Measurements from ENCODE around the gene MDFI. TPM values are rescaled to one million over a fixed set of nuclear protein-coding genes. Genes with fewer than 3 reads are reported as not detected.

MDFI gene
- total RNA-seq, 1 donor from 2014 or later: 94.5 TPM

- no peak for TF ChIP-seq CTCF (conservative IDR thresholded peaks at IDR 0.05)
- H3K27me3 Mint-ChIP-seq: no peaks in the 10 kb centered on the region
- H3K27ac Mint-ChIP-seq: no peak overlapping the region
- DNase-seq (ENCODE audit: extremely low spot score, unreplicated experiment): no peak
- peaks cover 41% of the 10 kb centered on the region for H3K4me1 Mint-ChIP-seq (ENCODE audit: unreplicated experiment)
- no peak overlapping the region for H3K4me3 Mint-ChIP-seq
- H3K9me3 Mint-ChIP-seq: no peaks in the 10 kb centered on the region
- H3K36me3 Mint-ChIP-seq: peaks cover 8% of the 10 kb centered on the region
Measured at GRCh38 chr6:41593406-41593805, 44.9 kb upstream of the MDFI start.

DNA sequence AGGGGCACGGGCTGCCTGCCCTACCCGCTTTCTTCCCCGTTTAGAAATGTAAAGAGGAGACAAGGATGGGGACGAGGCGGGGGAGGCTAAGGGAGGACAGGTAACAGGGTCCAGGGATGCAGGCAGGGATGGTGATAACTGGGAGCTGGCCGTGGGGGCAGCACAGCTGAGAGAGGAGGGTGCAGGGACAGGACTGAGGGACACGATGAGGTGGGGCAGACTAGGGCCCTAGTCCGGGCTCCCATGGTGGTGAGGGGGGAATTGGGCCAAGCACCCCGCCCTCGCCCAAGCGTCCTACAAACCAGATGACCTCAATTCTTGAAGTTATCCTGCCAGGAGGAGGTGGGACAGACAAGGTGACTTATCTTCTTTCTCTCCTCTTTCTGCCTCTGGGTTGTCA lies 44.4 kb upstream of the MDFI start:
- no peak overlapping the region for H3K27ac Mint-ChIP-seq
- TF ChIP-seq CTCF (conservative IDR thresholded peaks at IDR 0.05): no peak
- no peaks in the 10 kb centered on the region for H3K9me3 Mint-ChIP-seq
- no peak overlapping the region for H3K4me3 Mint-ChIP-seq
- peaks cover 6% of the 10 kb centered on the region for H3K36me3 Mint-ChIP-seq
- H3K4me1 Mint-ChIP-seq (ENCODE audit: unreplicated experiment): peaks cover 39% of the 10 kb centered on the region
- DNase-seq (ENCODE audit: extremely low spot score, unreplicated experiment): no peak
- H3K27me3 Mint-ChIP-seq: no peaks in the 10 kb centered on the region

DNA sequence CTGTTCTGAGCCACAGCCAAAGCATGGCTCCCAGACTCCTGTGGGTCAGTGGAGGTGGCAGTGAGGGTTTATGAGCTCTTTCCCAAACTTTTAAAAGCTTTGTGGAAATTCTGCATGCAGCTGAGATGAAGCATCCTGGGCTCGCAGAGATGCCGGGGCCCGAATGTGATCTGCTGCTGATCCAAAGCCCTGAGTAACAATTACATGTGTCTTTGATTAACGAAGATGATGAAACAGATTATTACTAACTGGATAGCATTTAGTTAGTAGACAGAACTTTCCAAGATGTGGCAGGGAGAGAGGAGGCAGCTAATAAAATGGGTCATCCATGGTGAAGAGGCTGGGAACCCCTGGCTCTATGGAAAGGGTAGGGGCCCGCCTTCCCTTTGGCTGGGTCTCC lies 43.9 kb upstream of the MDFI start:
- Mint-ChIP-seq H3K4me1 (ENCODE audit: unreplicated experiment) (peaks cover 39% of the 10 kb centered on the region), H3K36me3 (peaks cover 6% of the 10 kb centered on the region)
- no peak for DNase-seq (ENCODE audit: extremely low spot score, unreplicated experiment)

DNA sequence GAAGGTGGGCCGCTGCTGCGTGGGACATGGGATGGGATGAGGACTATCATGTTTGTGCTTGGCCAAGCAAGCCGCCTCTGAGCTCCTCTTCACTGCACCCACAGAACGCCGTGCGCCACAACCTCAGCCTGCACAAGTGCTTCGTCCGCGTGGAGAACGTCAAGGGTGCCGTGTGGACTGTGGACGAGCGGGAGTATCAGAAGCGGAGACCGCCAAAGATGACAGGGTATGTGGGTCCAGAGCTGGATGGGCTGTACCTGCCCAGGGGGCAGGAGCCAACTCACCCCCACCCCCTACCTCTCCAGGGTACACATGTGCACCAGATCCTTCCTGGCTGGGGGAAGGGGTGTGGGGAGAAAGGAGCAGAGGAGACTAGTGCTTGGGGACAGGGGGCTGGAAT lies 43.5 kb upstream of the MDFI start:
- Mint-ChIP-seq H3K36me3 (peaks cover 6% of the 10 kb centered on the region), H3K27me3 (no peaks in the 10 kb centered on the region), H3K4me1 (ENCODE audit: unreplicated experiment) (peaks cover 39% of the 10 kb centered on the region), H3K27ac (no peak overlapping the region), H3K9me3 (no peaks in the 10 kb centered on the region), H3K4me3 (no peak overlapping the region)
- no peak for DNase-seq (ENCODE audit: extremely low spot score, unreplicated experiment)
- no peak for TF ChIP-seq CTCF (conservative IDR thresholded peaks at IDR 0.05)

More for the DNA sequence above, 43.9 kb upstream of the MDFI start:
- no peak overlapping the region for H3K4me3 Mint-ChIP-seq
- TF ChIP-seq CTCF (conservative IDR thresholded peaks at IDR 0.05): no peak
- H3K27ac Mint-ChIP-seq: no peak overlapping the region
- no peaks in the 10 kb centered on the region for H3K27me3 Mint-ChIP-seq
- no peaks in the 10 kb centered on the region for H3K9me3 Mint-ChIP-seq

- H3K9me3 Mint-ChIP-seq: no peaks in the 10 kb centered on the region
- no peak overlapping the region for H3K27ac Mint-ChIP-seq
- no peak overlapping the region for H3K4me3 Mint-ChIP-seq
- peaks cover 6% of the 10 kb centered on the region for H3K36me3 Mint-ChIP-seq
- H3K27me3 Mint-ChIP-seq: no peaks in the 10 kb centered on the region
- TF ChIP-seq CTCF (conservative IDR thresholded peaks at IDR 0.05): no peak
- H3K4me1 Mint-ChIP-seq (ENCODE audit: unreplicated experiment): peaks cover 39% of the 10 kb centered on the region
- no peak for DNase-seq (ENCODE audit: extremely low spot score, unreplicated experiment)
Measured at GRCh38 chr6:41595166-41595565, 43.1 kb upstream of the MDFI start.

DNA sequence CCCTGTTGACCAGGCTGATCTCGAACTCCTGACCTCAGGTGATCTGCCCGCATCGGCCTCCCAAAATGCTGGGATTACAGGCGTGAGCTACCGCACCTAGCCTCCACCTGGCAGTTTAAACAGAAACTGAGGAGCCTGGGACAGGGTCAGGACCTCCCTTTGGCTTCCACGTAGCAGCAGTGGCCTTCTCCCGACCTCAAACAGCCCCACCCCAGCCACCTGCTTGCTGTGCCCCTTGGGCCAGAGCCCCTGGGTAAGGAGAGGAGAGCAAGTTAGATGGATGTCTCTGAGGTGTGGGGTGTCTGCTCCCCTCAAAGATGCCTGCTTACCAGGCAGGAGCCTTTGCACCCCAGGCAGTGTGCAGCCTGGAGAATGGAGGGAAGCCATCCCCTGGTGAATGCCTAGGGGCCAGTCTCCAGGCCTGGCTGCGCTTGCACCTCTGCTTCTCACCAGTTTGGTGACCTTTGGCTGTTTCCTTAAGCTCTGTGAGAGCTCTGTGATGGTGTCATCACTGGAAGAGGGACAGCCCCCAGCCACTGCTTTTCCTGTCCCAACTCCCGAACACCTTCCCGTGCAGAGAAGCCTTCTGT lies 42.1 kb upstream of the MDFI start:
- Mint-ChIP-seq H3K4me1 (ENCODE audit: unreplicated experiment) (peaks cover 38% of the 10 kb centered on the region), H3K27ac (no peak overlapping the region), H3K9me3 (no peaks in the 10 kb centered on the region), H3K27me3 (no peaks in the 10 kb centered on the region), H3K4me3 (no peak overlapping the region), H3K36me3 (no peaks in the 10 kb centered on the region)
- no peak for TF ChIP-seq CTCF (conservative IDR thresholded peaks at IDR 0.05)
- DNase-seq (ENCODE audit: extremely low spot score, unreplicated experiment): no peak
